Endothelial cell (in vitro differentiated cells): Measurements from ENCODE around the gene TRIM44. TPM values are rescaled to one million over a fixed set of nuclear protein-coding genes. Genes with fewer than 3 reads are reported as not detected.

Experiments used
- DNase-seq: peaks from one replicate; pipeline ENCODE4 v3.0.0; 2021; ENCODE audit warnings: low spot score
- H3K27ac Mint-ChIP-seq: one replicate; pipeline ENCODE4 v1.8.0; 2021; ENCODE audit warnings: mixed read lengths, inconsistent platforms; ENCODE audit not compliant: unreplicated experiment
- H3K27me3 Mint-ChIP-seq: one replicate; pipeline ENCODE4 v1.8.0; 2021; ENCODE audit warnings: mild to moderate bottlenecking, moderate library complexity, mixed read lengths, inconsistent platforms; ENCODE audit not compliant: unreplicated experiment
- H3K36me3 Mint-ChIP-seq: one replicate; pipeline ENCODE4 v1.8.0; 2021; ENCODE audit warnings: mild to moderate bottlenecking, low read depth, mixed read lengths, inconsistent platforms; ENCODE audit not compliant: unreplicated experiment
- H3K4me1 Mint-ChIP-seq: one replicate; pipeline ENCODE4 v1.8.0; 2021; ENCODE audit warnings: mild to moderate bottlenecking, mixed read lengths, inconsistent platforms; ENCODE audit not compliant: unreplicated experiment
- H3K4me3 Mint-ChIP-seq: one replicate; pipeline ENCODE4 v1.8.0; 2021; ENCODE audit warnings: mild to moderate bottlenecking, mixed read lengths, inconsistent platforms; ENCODE audit not compliant: unreplicated experiment
- H3K9me3 Mint-ChIP-seq: one replicate; pipeline ENCODE4 v1.8.0; 2021; ENCODE audit warnings: mixed read lengths, inconsistent platforms; ENCODE audit not compliant: unreplicated experiment
- CTCF ChIP-seq: fragments of 200-600 bp; sonication (generic); IDR thresholded peaks from one replicate; pipeline ENCODE4 v1.5.0; 2021; ENCODE audit warnings: antibody characterized with exemption; ENCODE audit not compliant: unreplicated experiment
- total RNA-seq: library from RNA; stranded (reverse); fragmentation: NEBNext Ultra II Directional; extraction: Animal tissue kit (Norgen Biotek cat#: 25700); gene quantifications from one replicate; pipeline ENCODE4 v1.2.1, GENCODE V29; 2021; ENCODE audit not compliant: unreplicated experiment

TRIM44 gene
- total RNA-seq, 1 donor from 2014 or later = 48.6 TPM

GRCh38 chr11:35736952-35737351, 74.4 kb downstream of the TRIM44 start:
- Mint-ChIP-seq H3K4me1 (peaks cover 27% of the 10 kb centered on the region), H3K27me3 (peaks cover 2% of the 10 kb centered on the region), H3K9me3 (no peaks in the 10 kb centered on the region), H3K4me3 (peak overlapping the region; percentile 29), H3K36me3 (peaks cover 14% of the 10 kb centered on the region), H3K27ac (peak overlapping the region; percentile 97)
- DNase-seq = no peak
- TF ChIP-seq CTCF = no peak

GRCh38 chr11:35740061-35740799, 77.7 kb downstream of the TRIM44 start:
- no peak for TF ChIP-seq CTCF
- H3K4me3 Mint-ChIP-seq = no peak overlapping the region
- H3K4me1 Mint-ChIP-seq = peaks cover 24% of the 10 kb centered on the region
- H3K27ac Mint-ChIP-seq = no peak overlapping the region
- DNase-seq = no peak
- no peaks in the 10 kb centered on the region for H3K27me3 Mint-ChIP-seq
- H3K36me3 Mint-ChIP-seq = peaks cover 10% of the 10 kb centered on the region
- no peaks in the 10 kb centered on the region for H3K9me3 Mint-ChIP-seq

- H3K4me3 Mint-ChIP-seq = no peak overlapping the region
- H3K27me3 Mint-ChIP-seq = no peaks in the 10 kb centered on the region
- DNase-seq = no peak
- no peaks in the 10 kb centered on the region for H3K9me3 Mint-ChIP-seq
- H3K36me3 Mint-ChIP-seq = peaks cover 4% of the 10 kb centered on the region
- no peak for TF ChIP-seq CTCF
- H3K4me1 Mint-ChIP-seq = peaks cover 4% of the 10 kb centered on the region
- no peak overlapping the region for H3K27ac Mint-ChIP-seq
Measured at GRCh38 chr11:35742707-35743454, 80.3 kb downstream of the TRIM44 start.

GRCh38 chr11:35746356-35747153, 84.0 kb downstream of the TRIM44 start:
- peaks cover 8% of the 10 kb centered on the region for H3K4me1 Mint-ChIP-seq
- no peak overlapping the region for H3K27ac Mint-ChIP-seq
- no peaks in the 10 kb centered on the region for H3K27me3 Mint-ChIP-seq
- no peaks in the 10 kb centered on the region for H3K9me3 Mint-ChIP-seq
- TF ChIP-seq CTCF = no peak
- H3K36me3 Mint-ChIP-seq = no peaks in the 10 kb centered on the region
- no peak for DNase-seq
- H3K4me3 Mint-ChIP-seq = no peak overlapping the region
